Measurements from ENCODE around the gene CAMSAP2.
"Not testable (repeated sequence)": the region's sequence is repeated elsewhere in the genome, so short reads cannot be mapped to it uniquely, and the experiment has no call there.

The CAMSAP2 gene

DNA sequence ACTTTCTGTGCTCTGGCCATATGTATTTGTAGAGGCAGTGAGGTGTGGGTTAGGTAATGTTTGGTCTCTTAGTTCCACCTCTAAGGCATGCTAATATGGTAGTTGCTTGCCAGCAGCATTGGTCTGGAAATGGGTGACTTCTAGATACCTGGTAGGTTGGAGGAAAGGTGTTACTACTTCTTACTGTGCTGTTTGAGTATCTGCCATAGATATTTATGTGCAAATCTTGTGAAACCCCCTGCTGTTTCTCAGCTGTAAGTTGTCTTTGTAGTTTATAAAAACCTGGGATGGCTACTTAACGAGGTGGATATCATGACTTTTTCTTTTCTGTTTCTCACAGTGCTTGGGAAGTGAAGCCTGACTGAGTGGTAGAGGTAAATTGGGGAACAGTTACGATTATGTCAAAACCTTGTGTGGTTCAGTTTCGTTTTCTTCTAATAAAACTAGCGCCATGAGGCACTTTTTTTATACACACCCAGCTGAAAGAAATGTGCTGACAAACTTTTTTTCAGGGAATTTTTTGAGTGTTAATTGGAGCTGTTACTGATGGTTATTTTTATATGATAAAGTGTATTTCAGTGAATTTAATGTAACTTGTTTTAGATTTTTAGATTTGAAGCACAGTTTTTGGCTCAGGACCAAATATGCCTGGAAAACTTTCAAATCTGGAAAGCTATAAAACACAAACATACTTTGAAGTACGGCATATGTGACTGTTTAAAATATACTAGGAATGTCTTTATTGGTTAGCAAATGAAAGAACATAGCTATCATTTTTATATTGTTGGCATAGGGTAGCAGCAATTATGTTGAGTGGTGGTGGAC lies 42.1 kb downstream of the CAMSAP2 start:
- no peak for DNase-seq (ENCODE audit: low read depth in 2 of 2)

DNA sequence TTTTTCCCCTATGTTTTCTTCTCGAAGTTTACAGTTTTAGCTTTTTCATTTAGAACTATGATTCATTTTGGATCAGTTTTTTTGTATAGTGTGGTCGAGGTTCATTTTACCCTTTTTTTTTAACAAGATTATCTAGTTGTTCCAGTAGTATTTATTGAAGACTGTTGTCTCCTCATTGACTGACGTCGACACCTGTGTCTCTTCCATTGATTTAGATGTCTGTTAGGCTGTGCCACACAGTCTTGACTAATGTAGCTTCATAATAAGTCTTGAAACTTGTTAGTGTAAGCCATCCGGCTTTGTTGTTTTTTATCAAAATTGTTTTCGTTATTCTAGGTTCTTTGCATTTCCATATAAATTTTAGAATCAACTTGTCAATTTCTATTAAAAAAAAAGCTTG lies 45.2 kb downstream of the CAMSAP2 start:
- DNase-seq (ENCODE audit: low read depth in 2 of 2) = no peak

DNA sequence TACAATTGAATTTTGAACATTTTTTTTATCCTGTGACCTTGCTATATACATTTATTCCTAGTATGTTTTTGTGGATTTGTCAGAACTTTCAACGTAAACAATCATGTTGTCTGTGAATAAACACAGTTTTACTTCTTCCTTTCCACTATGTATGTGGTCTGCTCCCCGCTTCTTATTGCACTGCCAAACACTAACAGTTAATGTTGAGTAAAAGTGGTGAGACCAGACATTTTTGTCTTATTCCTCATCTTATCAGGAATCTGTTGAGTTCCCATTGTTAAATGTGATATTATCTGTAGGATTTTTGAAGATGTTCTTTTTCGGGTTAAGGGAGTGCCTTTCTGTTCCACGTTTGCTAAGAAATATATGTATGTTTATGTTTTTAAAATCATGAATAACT lies 45.9 kb downstream of the CAMSAP2 start:
- DNase-seq (ENCODE audit: low read depth in 2 of 2) = no peak

DNA sequence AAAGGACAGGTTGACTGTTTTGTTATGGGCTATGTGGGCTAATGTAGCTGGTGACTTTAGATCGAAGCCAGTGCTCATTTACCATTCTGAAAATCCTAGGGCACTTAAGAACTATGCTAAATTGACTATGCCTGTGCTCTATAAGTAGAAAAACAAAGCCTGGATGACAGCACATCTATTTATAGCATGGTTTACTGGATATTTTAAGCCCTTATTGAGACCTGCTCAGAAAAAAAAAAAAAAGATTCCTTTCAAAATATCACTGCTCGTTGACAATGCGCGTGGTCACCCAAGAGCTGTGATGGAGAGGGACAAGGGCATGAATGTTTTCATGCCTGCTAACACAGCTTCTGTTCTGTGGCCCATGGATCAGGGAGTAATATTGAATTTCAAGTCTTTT lies 48.1 kb downstream of the CAMSAP2 start:
- no peak for DNase-seq (ENCODE audit: low read depth in 2 of 2)

DNA sequence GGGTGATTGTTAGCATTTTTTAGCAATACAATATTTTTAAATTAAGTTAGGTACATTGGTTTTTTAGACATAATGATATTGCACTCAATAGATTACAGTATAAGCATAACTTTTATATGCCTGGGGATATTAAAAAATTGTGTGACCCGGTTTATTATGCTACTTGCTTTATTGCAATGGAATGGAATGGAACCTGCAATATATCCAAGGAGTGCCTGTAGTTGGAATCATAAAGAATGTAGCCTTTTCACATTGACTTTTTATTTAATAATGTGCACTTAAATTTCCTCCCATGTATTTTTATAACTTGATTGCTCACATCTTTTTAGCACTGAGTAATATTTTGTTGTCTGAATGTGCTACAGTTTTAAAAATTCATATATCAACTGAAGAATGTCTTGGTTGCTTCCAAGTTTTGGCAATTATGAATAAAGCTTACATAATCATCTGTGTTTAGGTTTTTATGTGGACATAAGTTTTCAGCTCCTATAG lies 49.2 kb downstream of the CAMSAP2 start:
- no peak for DNase-seq (ENCODE audit: low read depth in 2 of 2)

DNA sequence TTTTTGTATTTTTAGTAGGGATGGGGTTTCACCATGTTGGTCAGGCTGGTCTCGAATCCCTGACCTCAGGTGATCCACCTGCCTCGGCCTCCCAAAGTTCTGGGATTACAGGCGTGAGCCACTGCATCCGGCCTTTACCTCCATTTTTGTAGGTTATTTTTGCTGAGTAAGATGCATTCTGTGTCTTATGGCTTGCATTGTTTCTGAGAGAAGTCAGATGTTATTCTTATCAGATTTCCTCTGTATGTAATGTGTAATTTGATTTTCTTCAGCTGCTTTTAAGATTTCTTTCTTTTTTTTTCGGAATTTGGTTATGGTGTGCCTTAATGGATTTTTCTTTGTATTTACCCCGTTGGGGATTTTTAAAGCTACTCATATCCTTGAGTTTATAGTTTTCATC lies 52.3 kb downstream of the CAMSAP2 start:
- not testable (repeated sequence) for DNase-seq (ENCODE audit: low read depth in 2 of 2)

DNA sequence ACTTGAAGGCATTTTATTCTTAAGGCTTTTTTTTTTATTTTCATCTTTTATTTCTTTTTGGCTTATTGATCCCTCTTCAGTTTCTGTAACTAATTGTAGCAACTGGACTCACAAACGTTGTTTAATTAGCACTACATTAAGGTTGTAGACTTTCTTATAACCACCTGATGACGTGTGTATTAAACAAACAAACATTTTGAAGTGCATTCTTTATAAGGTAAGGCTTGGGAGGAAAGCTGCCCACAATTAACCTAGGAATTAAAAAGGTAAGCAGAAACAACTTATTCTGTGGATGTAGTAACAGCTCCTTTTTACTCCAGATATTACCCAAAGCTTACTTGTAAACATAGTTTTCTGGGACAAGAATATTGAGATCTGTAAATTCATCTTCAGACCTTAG lies 55.0 kb downstream of the CAMSAP2 start:
- no peak for DNase-seq (ENCODE audit: low read depth in 2 of 2)

DNA sequence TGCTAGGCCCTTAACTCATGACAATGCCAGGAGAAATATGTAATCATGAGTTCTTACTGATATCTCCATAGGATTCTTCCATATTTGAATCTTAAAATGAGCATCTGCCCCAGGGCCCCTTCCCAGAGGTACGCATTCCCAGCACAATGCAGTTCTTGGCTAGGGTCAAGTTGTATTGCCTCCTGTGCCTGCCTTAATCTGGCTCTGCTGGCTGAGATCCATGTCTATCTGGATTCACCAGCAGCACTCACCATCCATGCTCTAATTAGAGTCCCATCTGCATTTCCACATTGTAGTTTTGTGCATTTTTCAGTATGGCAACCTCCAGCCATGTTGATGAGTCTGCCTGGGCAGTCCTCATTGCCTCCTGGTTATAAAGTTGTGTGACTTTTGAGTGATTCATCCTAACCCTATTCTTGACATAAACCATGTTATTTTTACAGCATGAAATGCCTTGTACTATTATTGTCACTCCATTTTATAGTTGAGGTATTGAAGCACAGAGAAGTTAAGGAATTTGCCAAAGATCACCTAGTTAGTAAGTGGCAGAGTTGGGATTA lies 55.9 kb downstream of the CAMSAP2 start:
- DNase-seq (ENCODE audit: low read depth in 2 of 2) = no peak

DNA sequence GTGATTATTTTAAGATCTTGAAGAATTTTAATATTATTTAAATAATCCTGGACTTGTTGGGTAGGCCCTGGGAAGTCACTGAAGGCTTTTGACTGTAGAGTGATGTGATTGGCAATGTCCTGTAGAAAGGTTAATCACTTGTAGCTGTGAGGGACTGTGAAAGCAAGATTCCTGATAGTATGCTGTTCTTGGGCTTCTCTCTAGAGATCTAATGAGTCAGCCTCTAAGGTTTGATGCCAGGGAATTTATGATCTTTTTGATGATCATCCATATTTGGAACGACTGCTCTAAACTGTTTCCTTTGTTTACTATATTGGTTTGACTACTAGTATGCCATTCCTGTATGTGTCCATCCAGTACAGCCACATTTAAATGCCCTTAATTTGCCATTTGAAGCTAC lies 56.5 kb downstream of the CAMSAP2 start:
- DNase-seq (ENCODE audit: low read depth in 2 of 2) = no peak

DNA sequence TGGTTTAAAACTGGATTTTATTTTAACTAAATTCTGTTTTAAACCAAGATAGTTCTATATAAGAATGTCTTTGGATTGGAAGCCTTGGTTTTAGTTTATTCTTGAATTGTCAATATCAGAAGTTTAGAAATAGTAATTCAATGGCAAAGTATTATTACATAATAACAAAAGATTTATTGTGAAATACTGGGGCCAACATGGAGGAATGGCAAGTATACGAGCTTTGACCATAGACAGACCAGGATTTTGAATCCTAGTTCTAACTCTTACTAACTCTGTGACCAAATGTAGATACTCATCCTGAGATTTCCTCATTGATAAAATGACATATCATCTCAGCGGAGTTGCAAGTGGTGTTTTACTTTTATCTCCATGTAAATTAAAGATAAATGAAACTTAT lies 63.3 kb downstream of the CAMSAP2 start:
- no peak for DNase-seq (ENCODE audit: low read depth in 2 of 2)

DNA sequence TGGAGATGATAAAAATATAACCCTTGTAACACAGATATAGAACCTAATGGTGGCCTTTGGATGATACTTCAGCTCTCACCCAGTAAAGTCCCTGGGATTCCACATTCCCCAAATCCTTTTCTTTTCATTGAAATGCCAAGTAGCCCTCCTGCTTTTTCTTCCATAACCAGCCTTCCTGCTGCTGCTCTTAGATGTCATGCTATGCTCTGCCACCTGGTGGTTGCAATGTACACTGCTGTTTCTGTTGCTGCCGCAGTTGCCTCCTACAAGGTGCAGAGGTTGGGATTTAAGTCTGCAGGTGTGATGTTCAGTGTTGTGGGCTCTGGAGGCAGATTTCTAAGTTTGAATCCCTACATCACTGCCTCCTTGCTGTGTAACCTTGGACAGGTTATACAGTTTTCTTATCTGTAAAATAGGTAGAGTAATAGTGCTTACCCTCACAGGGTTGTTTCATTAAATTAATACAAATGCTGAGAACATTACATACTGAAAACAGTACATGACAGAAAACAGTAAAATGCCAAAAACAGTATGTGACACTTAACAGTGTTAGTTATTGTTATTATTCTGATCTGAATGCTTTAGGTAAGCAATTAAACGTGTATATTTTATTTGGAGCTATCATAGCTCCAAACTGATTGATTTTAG lies 64.3 kb downstream of the CAMSAP2 start:
- peak; percentile 40 to 61 for DNase-seq (ENCODE audit: low read depth in 2 of 2)

DNA sequence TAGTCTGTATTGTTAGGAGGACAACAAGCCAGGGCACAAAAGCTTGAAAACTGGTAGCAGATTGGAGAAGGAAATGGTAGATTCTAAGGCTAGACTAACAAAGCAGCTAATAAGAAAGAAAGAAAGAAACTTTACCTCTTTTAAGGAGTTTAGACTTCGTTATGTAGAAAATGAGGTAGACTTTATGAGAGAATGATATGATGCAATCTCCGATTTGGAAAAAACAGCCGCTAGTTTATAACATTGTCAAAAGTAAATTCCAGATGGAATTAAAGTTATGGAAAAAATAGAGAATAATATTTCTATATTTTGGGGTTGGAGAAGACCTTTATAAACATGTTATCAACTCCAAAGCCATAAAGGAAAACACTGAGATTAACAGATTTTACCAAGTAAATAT lies 67.0 kb downstream of the CAMSAP2 start:
- DNase-seq (ENCODE audit: low read depth in 2 of 2) = no peak

DNA sequence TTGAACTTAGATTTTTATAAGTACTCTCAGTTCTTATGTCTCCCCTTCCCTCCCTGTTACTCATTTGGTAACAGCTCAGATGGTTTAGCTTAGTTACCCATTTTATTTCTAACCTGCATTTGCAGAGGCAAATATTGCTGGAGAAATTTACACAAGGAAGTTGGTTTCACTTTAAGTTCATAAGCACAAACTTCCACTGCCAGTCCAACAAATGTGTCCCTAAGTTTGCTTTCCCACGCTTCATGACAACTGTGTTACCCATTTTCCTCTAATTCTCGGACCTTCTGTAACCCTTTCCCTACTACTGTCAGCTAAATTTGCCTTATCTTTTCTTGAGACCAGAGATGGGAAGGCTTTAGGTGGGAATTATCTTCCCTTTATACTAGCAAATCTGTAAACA lies 70.2 kb downstream of the CAMSAP2 start:
- DNase-seq (ENCODE audit: low read depth in 2 of 2) = no peak

DNA sequence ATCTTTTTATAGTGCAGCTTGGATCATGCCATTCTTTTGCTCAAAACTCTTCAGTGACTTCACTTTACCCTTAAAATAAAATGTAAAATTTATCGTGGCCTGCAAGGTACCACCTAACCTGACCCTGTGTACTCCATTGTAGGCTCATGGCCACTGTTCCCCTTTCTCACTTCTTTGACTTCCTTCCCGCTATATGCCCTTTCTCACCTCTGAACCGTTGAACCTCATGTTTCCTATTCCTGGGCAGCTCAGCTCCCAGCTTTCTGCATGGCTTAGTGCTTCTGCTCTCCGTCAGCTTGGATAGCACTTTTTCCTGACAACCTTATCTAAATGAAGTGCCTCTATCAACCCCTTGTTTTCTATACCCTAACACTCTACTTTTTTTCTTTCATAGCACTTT lies 73.0 kb downstream of the CAMSAP2 start:
- no peak for DNase-seq (ENCODE audit: low read depth in 2 of 2)

DNA sequence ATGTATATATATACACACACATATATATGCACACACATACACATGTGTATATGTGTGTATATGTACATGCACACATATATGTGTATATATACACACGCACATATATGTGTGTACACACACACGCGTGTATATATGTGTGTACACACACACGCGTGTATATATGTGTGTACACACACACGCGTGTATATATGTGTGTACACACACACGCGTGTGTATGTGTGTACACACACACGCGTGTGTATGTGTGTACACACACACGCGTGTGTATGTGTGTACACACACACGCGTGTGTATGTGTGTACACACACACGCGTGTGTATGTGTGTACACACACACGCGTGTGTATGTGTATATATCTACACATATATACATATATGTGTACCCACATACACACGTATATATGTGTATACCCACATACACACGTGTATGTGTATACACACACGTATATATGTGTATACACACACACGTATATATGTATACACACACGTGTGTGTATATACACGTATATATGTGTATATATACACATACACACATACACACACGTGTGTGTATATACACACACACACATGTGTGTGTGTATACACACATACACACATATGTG lies 78.0 kb downstream of the CAMSAP2 start:
- DNase-seq (ENCODE audit: low read depth in 2 of 2) = not testable (repeated sequence)

DNA sequence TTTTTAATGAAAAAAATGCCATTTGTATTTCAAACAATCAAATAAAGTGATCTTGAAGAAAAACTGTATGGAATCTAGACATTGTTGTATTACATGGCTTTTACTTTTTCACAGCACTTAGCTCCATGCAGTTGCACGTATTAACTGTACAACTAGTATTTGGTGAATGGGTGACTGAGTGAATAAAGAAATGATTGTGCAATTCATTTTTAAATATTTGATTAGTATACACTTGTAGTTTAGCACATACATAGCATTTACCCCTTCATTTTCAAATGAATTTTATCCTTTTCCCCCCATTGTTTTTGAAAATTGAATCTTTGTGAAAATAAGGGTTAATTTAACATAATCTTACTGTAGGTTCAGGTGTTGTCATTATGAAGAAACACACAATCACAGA lies 79.6 kb downstream of the CAMSAP2 start:
- DNase-seq (ENCODE audit: low read depth in 2 of 2) = no peak

DNA sequence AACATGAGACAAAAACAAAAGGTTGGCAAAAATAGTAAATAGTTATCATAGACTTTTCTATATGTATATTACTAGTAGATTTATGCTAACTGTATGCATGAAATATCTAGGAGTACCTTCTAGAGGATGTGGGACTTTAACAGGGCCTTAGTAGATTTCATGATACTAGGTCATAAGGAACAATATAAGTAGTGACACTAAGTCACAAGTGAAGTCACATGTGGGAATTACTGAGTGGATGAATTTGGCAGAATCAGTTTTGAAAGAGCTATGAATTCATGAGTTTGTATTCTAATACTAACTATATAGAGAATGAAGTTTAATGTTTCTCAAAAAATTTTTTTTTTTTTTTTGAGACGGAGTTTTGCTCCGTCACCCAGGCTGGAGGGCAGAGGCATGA lies 81.0 kb downstream of the CAMSAP2 start:
- no peak for DNase-seq (ENCODE audit: low read depth in 2 of 2)

DNA sequence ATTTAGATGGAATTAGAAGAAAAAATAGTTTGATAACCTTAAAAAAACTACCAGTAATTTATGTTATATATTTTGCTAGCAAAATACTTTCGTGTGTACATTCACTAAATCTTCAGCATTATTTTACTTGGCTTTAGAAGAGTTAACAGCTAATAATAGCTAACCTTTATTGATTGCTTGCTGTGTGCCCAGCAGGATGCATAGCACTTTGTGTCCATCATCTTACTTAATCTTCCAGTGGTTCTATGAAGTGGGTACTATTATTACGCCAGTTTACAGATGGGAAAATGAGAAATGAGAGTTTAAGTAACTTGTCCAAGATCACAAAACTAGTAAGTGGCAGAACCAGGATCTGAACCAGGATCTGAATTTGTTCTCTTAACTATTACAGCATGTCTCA lies 92.4 kb downstream of the CAMSAP2 start:
- no peak for DNase-seq (ENCODE audit: low read depth in 2 of 2)

DNA sequence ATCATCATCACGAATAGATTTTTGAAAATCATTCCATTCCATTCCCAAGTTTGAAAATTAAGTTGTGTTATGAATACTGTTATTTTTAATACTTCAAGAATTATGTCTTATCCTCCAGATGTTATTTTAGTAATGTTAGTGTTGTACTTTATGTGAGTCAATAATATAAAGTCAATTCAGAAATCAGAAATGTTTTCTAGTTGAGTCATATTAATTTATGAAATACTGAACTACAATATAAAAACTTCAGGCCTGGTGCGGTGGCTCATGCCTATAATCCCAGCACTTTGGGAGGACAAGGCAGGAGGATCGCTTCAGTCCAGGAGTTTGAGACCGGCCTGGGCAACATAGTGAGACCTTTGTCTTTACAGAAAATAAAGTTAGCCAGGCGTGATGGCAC lies 95.7 kb downstream of the CAMSAP2 start:
- no peak for DNase-seq (ENCODE audit: low read depth in 2 of 2)

DNA sequence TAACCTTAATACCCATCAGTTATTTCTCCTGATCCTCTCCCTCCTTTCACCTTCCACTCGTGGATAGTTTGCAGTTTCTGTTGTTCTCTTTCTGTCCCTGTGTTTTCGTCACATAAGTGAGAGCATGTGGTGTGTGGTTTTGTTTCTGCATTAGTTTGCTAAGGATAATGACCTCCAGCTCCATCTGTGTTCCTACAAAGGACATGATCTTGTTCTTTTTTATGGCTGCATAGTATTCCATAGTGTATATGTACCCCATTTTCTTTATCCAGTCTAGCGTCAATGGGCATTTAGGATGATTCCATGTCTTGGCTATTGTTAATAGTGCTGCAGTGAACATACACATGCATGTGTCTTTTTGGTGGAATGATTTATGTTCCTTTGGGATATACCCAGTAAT lies 97.5 kb downstream of the CAMSAP2 start:
- no peak for DNase-seq (ENCODE audit: low read depth in 2 of 2)

DNA sequence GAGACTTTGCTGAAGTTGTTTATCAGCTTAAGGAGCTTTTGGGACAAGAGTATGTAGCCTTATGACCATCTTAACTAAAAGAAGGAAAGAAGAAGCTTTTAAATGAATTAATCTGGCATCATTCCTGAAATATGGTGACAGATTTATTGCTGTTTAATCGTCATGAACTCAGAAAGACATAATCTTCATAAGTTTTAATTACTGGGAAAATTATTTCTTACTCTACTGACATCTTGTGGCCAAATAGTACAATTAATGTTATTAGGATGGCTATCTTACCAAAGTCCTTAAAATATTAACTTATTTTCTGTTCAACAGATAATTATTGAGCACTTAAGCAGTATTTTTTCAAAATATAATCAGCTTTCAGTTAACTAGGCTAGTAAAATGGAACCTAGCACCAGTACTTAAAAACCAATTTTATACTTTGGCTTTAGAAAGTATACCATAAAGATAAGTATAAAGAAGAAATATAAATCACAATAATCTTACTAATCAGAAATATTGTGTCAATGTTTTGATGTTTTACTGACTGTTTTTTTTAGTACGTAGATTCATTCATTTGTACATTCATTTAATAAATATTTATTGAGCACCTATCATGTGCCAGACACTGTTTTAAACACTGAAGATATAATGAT lies 99.4 kb downstream of the CAMSAP2 start:
- DNase-seq (ENCODE audit: low read depth in 2 of 2) = no peak

Data from stimulated activated CD4-positive, alpha-beta T cell treated with anti-CD3 and anti-CD28 coated beads, Interleukin-15, amount 100 ng/mL, for 48 hours (primary cell).